ENCODE results near the gene ABCB11. TPM values are rescaled to one million over a fixed set of nuclear protein-coding genes. Genes with fewer than 3 reads are reported as not detected.
"Not testable (repeated sequence)": the region's sequence is repeated elsewhere in the genome, so short reads cannot be mapped to it uniquely, and the experiment has no call there.

The ABCB11 gene
- total RNA-seq, 1 donor from 2014 or later: not detected

DNA sequence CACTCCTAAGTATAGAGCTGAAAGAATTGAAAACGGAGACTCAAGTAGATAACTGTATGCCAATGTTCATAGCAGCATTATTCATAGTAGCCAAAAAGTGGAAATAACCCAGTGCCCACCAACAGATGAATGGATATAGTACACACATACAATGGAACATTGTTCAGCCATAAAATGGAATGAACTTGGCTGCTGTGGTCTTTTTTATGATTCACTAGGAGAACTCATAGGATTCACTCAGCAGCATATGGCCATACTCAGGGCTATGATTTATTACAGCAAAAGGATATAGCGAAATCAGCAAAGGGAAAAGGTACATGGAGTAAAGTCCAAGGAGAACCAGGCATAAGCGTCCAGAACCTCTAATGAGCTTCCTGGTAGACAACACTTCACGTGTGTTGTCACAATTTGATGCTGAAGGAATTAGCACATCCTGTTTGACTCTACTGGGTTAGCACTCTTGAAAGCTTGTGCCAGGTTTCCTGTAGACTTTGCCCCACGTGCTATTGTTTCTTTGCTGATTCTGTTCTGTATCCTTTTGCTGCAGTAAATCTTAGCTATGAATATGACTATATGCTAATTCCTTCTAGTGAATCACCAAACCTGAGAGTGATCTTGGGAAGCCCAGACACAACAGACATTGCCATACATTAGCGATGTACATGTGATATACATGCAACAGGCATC, 156.6 kb downstream of the ABCB11 start:
- Histone ChIP-seq H3K9ac (no peak overlapping the region), H3K4me2 (no peak overlapping the region), H3K79me2 (ENCODE audit: low read depth) (peaks cover 16% of the 10 kb centered on the region), H3K27me3 (no peaks in the 10 kb centered on the region), H3K36me3 (peaks cover 19% of the 10 kb centered on the region), H3K4me3 (no peak overlapping the region), H3F3A (ENCODE audit: low read depth) (peaks cover 3% of the 10 kb centered on the region), H3K4me1 (no peaks in the 10 kb centered on the region), H3K9me3 (ENCODE audit: low read depth) (no peaks in the 10 kb centered on the region), H4K20me1 (ENCODE audit: low read depth) (no peaks in the 10 kb centered on the region), H3K27ac (no peak overlapping the region), H2AFZ (replicated peaks) (no peak overlapping the region)
- H3K9me3 Mint-ChIP-seq: peaks cover 3% of the 10 kb centered on the region
- H3K27ac Mint-ChIP-seq: no peak overlapping the region
- TF ChIP-seq EZH2phosphoT487 (IDR thresholded peaks at IDR 0.05) (no peak), EZH2 (IDR thresholded peaks at IDR 0.05) (no peak)
- TF ChIP-seq, protein P1, sequence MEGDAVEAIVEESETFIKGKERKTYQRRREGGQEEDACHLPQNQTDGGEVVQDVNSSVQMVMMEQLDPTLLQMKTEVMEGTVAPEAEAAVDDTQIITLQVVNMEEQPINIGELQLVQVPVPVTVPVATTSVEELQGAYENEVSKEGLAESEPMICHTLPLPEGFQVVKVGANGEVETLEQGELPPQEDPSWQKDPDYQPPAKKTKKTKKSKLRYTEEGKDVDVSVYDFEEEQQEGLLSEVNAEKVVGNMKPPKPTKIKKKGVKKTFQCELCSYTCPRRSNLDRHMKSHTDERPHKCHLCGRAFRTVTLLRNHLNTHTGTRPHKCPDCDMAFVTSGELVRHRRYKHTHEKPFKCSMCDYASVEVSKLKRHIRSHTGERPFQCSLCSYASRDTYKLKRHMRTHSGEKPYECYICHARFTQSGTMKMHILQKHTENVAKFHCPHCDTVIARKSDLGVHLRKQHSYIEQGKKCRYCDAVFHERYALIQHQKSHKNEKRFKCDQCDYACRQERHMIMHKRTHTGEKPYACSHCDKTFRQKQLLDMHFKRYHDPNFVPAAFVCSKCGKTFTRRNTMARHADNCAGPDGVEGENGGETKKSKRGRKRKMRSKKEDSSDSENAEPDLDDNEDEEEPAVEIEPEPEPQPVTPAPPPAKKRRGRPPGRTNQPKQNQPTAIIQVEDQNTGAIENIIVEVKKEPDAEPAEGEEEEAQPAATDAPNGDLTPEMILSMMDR (IDR thresholded peaks at IDR 0.05): no peak
- no peak for DNase-seq (ENCODE audit: low spot score)
- H3K4me1 Mint-ChIP-seq: no peaks in the 10 kb centered on the region
- H3K4me3 Mint-ChIP-seq: no peak overlapping the region
- H3K27me3 Mint-ChIP-seq (ENCODE audit: insufficient read depth, low read depth): no peaks in the 10 kb centered on the region
- peaks cover 23% of the 10 kb centered on the region for H3K36me3 Mint-ChIP-seq

DNA sequence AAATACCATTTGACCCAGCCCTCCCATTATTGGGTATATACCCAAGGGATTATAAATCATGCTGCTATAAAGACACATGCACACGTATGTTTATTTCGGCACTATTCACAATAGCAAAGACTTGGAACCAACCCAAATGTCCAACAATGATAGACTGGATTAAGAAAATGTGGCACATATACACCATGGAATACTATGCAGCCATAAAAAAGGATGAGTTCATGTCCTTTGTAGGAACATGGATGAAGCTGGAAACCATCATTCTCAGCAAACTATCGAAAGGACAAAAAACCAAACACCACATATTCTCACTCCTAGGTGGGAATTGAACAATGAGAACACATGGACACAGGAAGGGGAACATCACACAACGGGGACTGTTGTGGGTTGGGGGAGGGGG, 160.3 kb downstream of the ABCB11 start:
- not testable (repeated sequence) for DNase-seq (ENCODE audit: low spot score); H3K79me2 ChIP-seq (ENCODE audit: low read depth); H3K4me1 ChIP-seq; H3K27ac Mint-ChIP-seq; H3K9me3 ChIP-seq (ENCODE audit: low read depth); H3K9ac ChIP-seq; H4K20me1 ChIP-seq (ENCODE audit: low read depth); H3K27me3 ChIP-seq; H3K4me3 Mint-ChIP-seq; H3K4me3 ChIP-seq; H3F3A ChIP-seq (ENCODE audit: low read depth); H2AFZ ChIP-seq (replicated peaks); H3K27me3 Mint-ChIP-seq (ENCODE audit: insufficient read depth, low read depth); H3K4me2 ChIP-seq; H3K27ac ChIP-seq; H3K4me1 Mint-ChIP-seq
- Mint-ChIP-seq H3K9me3 (peaks cover 13% of the 10 kb centered on the region), H3K36me3 (peaks cover 38% of the 10 kb centered on the region)
- peaks cover 14% of the 10 kb centered on the region for H3K36me3 ChIP-seq

Other genes with a start within 250 kb of the ABCB11 start
- gene NOSTRIN, start 228.7 kb downstream of the ABCB11 start, total RNA-seq (ENCODE audit: low replicate concordance): not detected in 2 replicates
- 38.9 and 60.0 TPM in 2 replicates for gene SPC25, start 140.9 kb downstream of the ABCB11 start, total RNA-seq (ENCODE audit: low replicate concordance)
- gene G6PC2, start 130.0 kb downstream of the ABCB11 start, total RNA-seq (ENCODE audit: low replicate concordance): not detected in 2 replicates
- gene DHRS9, start 38.2 kb upstream of the ABCB11 start, total RNA-seq (ENCODE audit: low replicate concordance): not detected in 2 replicates

All from neural progenitor cell (in vitro differentiated cells).